Stimulated activated effector memory CD8-positive, alpha-beta T cell treated with anti-CD3 and anti-CD28 coated beads, Interleukin-12 subunit alpha, Interleukin-12 subunit beta, amount 100 ng/mL, for 72 hours (primary cell): ENCODE measurements around the gene RGS19.

Source experiments
- ATAC-seq: fragments of 150-1000 bp; cut with Tn5 transposase; 2 replicates; pipeline ENCODE4 v1.10.0; 2021
- DNase-seq, 2 donors: peaks; one replicate each; pipeline ENCODE4 v3.0.0; 2021 to 2022; ENCODE audit warnings: low spot score in 2 of 2
- H3K27ac Mint-ChIP-seq: one replicate; pipeline ENCODE4 v1.8.0; 2022; ENCODE audit warnings: mild to moderate bottlenecking, mixed read lengths
- H3K36me3 Mint-ChIP-seq: one replicate; pipeline ENCODE4 v1.8.0; 2022; ENCODE audit warnings: mild to moderate bottlenecking, mixed read lengths
- H3K4me1 Mint-ChIP-seq: one replicate; pipeline ENCODE4 v1.8.0; 2022; ENCODE audit warnings: mixed read lengths
- H3K4me3 Mint-ChIP-seq: one replicate; pipeline ENCODE4 v1.8.0; 2022; ENCODE audit warnings: mild to moderate bottlenecking, mixed read lengths
- H3K9me3 Mint-ChIP-seq: one replicate; pipeline ENCODE4 v1.8.0; 2022; ENCODE audit warnings: mixed read lengths

RGS19 gene

DNA sequence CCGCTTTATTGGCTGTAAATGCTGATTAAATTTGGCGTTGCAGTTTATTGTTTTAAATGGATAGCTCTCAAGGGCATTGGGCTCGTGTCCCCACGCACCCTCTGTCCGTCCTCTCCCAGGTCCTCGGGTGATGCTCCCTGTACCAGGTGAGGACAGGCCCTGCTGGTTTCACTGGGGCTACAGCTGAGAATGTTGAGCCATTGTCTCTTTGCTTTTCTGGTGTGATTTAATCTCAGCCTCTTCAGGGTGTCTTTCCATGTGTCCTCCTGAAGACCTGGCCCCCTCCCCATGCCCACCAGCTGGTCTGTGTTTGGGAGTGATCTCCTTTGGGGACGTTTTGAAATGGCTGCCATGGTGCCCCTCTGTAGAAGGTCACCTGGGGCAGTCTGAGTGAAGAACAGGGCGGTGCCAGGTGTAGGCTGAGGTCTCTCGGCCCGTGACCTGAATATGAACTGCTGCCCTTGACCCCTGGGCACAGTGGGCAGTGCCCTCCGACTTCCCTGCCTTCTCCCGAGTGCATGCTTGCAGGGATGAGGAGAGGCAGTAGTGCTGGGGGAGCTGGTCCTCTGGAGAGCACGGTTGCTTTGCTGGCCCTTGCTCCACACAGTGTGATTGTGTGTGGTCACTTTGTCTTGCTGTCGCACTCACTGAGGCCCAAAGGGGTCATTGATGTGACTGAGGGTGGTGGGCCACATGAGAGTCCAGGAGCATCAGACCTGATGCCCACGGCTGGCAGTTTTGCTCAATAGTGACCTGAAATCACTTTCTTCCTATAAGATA, 55.8 kb downstream of the RGS19 start:
- Mint-ChIP-seq H3K9me3 (no peaks in the 10 kb centered on the region), H3K36me3 (peaks cover 95% of the 10 kb centered on the region), H3K27ac (peak overlapping the region; percentile 32), H3K4me1 (no peaks in the 10 kb centered on the region), H3K4me3 (no peak overlapping the region)
- ATAC-seq (no peak), DNase-seq (no peak)
